Measurements from ENCODE around the gene APOL1.

The APOL1 gene

GRCh38 chr22:36213586-36213985, 39.3 kb upstream of the APOL1 start:
- no peak for DNase-seq
- TF ChIP-seq CTCF (IDR thresholded peaks at IDR 0.05; ENCODE audit: borderline replicate concordance, extremely low read depth, low read length, poor library complexity, severe bottlenecking) (no peak), EZH2 (IDR thresholded peaks at IDR 0.05; ENCODE audit: borderline replicate concordance, low read depth, low read length, severe bottlenecking) (no peak)
- no peaks in the 10 kb centered on the region for H3K9me3 ChIP-seq (ENCODE audit: insufficient read depth, low read length, severe bottlenecking)
- H2AFZ ChIP-seq (ENCODE audit: low read depth, low read length): no peak overlapping the region
- no peaks in the 10 kb centered on the region for H3K36me3 ChIP-seq (ENCODE audit: insufficient read depth, low read length)
- no peak overlapping the region for H3K27ac ChIP-seq (ENCODE audit: low read length)
- no peaks in the 10 kb centered on the region for H3K79me2 ChIP-seq (ENCODE audit: insufficient read depth, low read length)
- no peak overlapping the region for H3K9ac ChIP-seq (ENCODE audit: low read depth, low read length)
- no peak overlapping the region for H3K4me3 ChIP-seq (ENCODE audit: low read depth in 1 of 2, low read length in 2 of 2)
- H4K20me1 ChIP-seq (ENCODE audit: insufficient read depth, low read length): no peaks in the 10 kb centered on the region; the same call in 1 of the 2 replicates
- H3K27me3 ChIP-seq (ENCODE audit: insufficient read depth, low read length, poor library complexity): no peaks in the 10 kb centered on the region
- H3K4me2 ChIP-seq (ENCODE audit: insufficient read depth, low read length): no peak overlapping the region
- H3K4me1 ChIP-seq (ENCODE audit: insufficient read depth, low read length): peaks cover 12% of the 10 kb centered on the region
- no peak for ATAC-seq (ENCODE audit: insufficient read depth, low read depth)

GRCh38 chr22:36215981-36216380, 37.0 kb upstream of the APOL1 start:
- ATAC-seq (ENCODE audit: insufficient read depth, low read depth): no peak
- no peak overlapping the region for H3K9ac ChIP-seq (ENCODE audit: low read depth, low read length)
- H3K36me3 ChIP-seq (ENCODE audit: insufficient read depth, low read length): no peaks in the 10 kb centered on the region
- no peak overlapping the region for H2AFZ ChIP-seq (ENCODE audit: low read depth, low read length)
- H3K4me1 ChIP-seq (ENCODE audit: insufficient read depth, low read length): peaks cover 3% of the 10 kb centered on the region
- no peak overlapping the region for H3K4me3 ChIP-seq (ENCODE audit: low read depth in 1 of 2, low read length in 2 of 2)
- no peak for DNase-seq
- TF ChIP-seq EZH2 (IDR thresholded peaks at IDR 0.05; ENCODE audit: borderline replicate concordance, low read depth, low read length, severe bottlenecking) (no peak), CTCF (IDR thresholded peaks at IDR 0.05; ENCODE audit: borderline replicate concordance, extremely low read depth, low read length, poor library complexity, severe bottlenecking) (no peak)
- no peaks in the 10 kb centered on the region; the same call in 1 of the 2 replicates for H4K20me1 ChIP-seq (ENCODE audit: insufficient read depth, low read length)
- H3K4me2 ChIP-seq (ENCODE audit: insufficient read depth, low read length): no peak overlapping the region
- no peak overlapping the region for H3K27ac ChIP-seq (ENCODE audit: low read length)
- H3K79me2 ChIP-seq (ENCODE audit: insufficient read depth, low read length): no peaks in the 10 kb centered on the region
- no peaks in the 10 kb centered on the region for H3K9me3 ChIP-seq (ENCODE audit: insufficient read depth, low read length, severe bottlenecking)
- no peaks in the 10 kb centered on the region for H3K27me3 ChIP-seq (ENCODE audit: insufficient read depth, low read length, poor library complexity)

GRCh38 chr22:36218648-36219193, 34.2 kb upstream of the APOL1 start:
- Histone ChIP-seq H2AFZ (ENCODE audit: low read depth, low read length) (no peak overlapping the region), H3K9ac (ENCODE audit: low read depth, low read length) (no peak overlapping the region), H3K4me2 (ENCODE audit: insufficient read depth, low read length) (no peak overlapping the region), H3K36me3 (ENCODE audit: insufficient read depth, low read length) (no peaks in the 10 kb centered on the region), H3K79me2 (ENCODE audit: insufficient read depth, low read length) (no peaks in the 10 kb centered on the region), H3K9me3 (ENCODE audit: insufficient read depth, low read length, severe bottlenecking) (no peaks in the 10 kb centered on the region), H3K4me3 (ENCODE audit: low read depth in 1 of 2, low read length in 2 of 2) (no peak overlapping the region), H3K27ac (ENCODE audit: low read length) (no peak overlapping the region), H3K27me3 (ENCODE audit: insufficient read depth, low read length, poor library complexity) (no peaks in the 10 kb centered on the region), H3K4me1 (ENCODE audit: insufficient read depth, low read length) (peaks cover 6% of the 10 kb centered on the region; the same call in 1 of the 2 replicates), H4K20me1 (ENCODE audit: insufficient read depth, low read length) (no peaks in the 10 kb centered on the region)
- no peak for ATAC-seq (ENCODE audit: insufficient read depth, low read depth)
- DNase-seq: no peak
- TF ChIP-seq EZH2 (IDR thresholded peaks at IDR 0.05; ENCODE audit: borderline replicate concordance, low read depth, low read length, severe bottlenecking) (no peak), CTCF (IDR thresholded peaks at IDR 0.05; ENCODE audit: borderline replicate concordance, extremely low read depth, low read length, poor library complexity, severe bottlenecking) (no peak)
